ENCODE measurements around the gene IRGQ. TPM values are rescaled to one million over a fixed set of nuclear protein-coding genes. Genes with fewer than 3 reads are reported as not detected.
"Not testable (repeated sequence)": the region's sequence is repeated elsewhere in the genome, so short reads cannot be mapped to it uniquely, and the experiment has no call there.

IRGQ gene
- total RNA-seq, result 10 to 100 TPM; 21.6 to 29.4 TPM

- ATAC-seq, result peak; percentile 85 to 89
Measured at GRCh38 chr19:43595999-43596841, at the start of gene IRGQ, which contains the start of gene ZNF576. Gene IRGQ, minus strand, starts transcription at chr19:43596134. Its CDS starts 796 bp downstream, at chr19:43595338. Gene ZNF576, plus strand, starts transcription at chr19:43596595. Its CDS starts 514 bp downstream, at chr19:43597109.

GRCh38 chr19:43644181-43644580 is 48.2 kb upstream of the IRGQ start:
- Mint-ChIP-seq H3K9me3 (peaks cover 0 to 4% of the 10 kb centered on the region in 2 donors), H3K36me3 (peaks cover 6 to 7% of the 10 kb centered on the region in 2 donors), H3K27ac (no peak overlapping the region)
- ATAC-seq (no peak), DNase-seq (ENCODE audit: low spot score in 2 of 2) (no peak)

More at GRCh38 chr19:43595999-43596841, at the start of gene IRGQ, which contains the start of gene ZNF576:
- peak; percentile 100 for DNase-seq (ENCODE audit: low spot score in 2 of 2)
- Mint-ChIP-seq H3K27ac (peak within 1 kb of the TSS; percentile 100), H3K9me3 (no peaks in the 10 kb centered on the region), H3K36me3 (peaks cover 25 to 38% of the 10 kb centered on the region in 2 donors)

GRCh38 chr19:43643326-43643725 is 47.4 kb upstream of the IRGQ start:
- ATAC-seq (no peak), DNase-seq (ENCODE audit: low spot score in 2 of 2) (no peak)
- peaks cover 6 to 7% of the 10 kb centered on the region in 2 donors for H3K36me3 Mint-ChIP-seq
- no peak overlapping the region for H3K27ac Mint-ChIP-seq
- peaks cover 0 to 4% of the 10 kb centered on the region in 2 donors for H3K9me3 Mint-ChIP-seq

GRCh38 chr19:43642531-43642930 is 46.6 kb upstream of the IRGQ start:
- no peak overlapping the region for H3K27ac Mint-ChIP-seq
- ATAC-seq (no peak), DNase-seq (ENCODE audit: low spot score in 2 of 2) (no peak)
- H3K36me3 Mint-ChIP-seq, result peaks cover 6 to 7% of the 10 kb centered on the region in 2 donors
- peaks cover 0 to 4% of the 10 kb centered on the region in 2 donors for H3K9me3 Mint-ChIP-seq

GRCh38 chr19:43641333-43641732 is 45.4 kb upstream of the IRGQ start:
- no peak for DNase-seq (ENCODE audit: low spot score in 2 of 2)
- no peak for ATAC-seq
- H3K36me3 Mint-ChIP-seq, result peaks cover 3% of the 10 kb centered on the region in 2 donors
- H3K9me3 Mint-ChIP-seq, result peaks cover 0 to 3% of the 10 kb centered on the region in 2 donors
- peak overlapping the region in 1 of 2 donors; percentile 3 for H3K27ac Mint-ChIP-seq

GRCh38 chr19:43640424-43640757 is 44.5 kb upstream of the IRGQ start:
- H3K27ac Mint-ChIP-seq, result peak overlapping the region in 1 of 2 donors; percentile 36

GRCh38 chr19:43639519-43640423 is 43.8 kb upstream of the IRGQ start, which contains the start of gene CADM4:
Gene CADM4, minus strand, starts transcription at chr19:43639850. Its CDS starts 60 bp downstream, at chr19:43639790.
- ATAC-seq, result peak; percentile 80 to 86
- Mint-ChIP-seq H3K27ac (peak within 1 kb of the TSS in 1 of 2 donors; percentile 36), H3K9me3 (no peaks in the 10 kb centered on the region), H3K36me3 (no peaks in the 10 kb centered on the region)
- peak in 1 of 2 donors; percentile 34 for DNase-seq (ENCODE audit: low spot score in 2 of 2)

More at GRCh38 chr19:43640424-43640757, 44.5 kb upstream of the IRGQ start:
- Mint-ChIP-seq H3K9me3 (no peaks in the 10 kb centered on the region), H3K36me3 (no peaks in the 10 kb centered on the region)
- DNase-seq (ENCODE audit: low spot score in 2 of 2), result no peak
- no peak for ATAC-seq

GRCh38 chr19:43638995-43639518 is 43.1 kb upstream of the IRGQ start:
- no peak for ATAC-seq
- Mint-ChIP-seq H3K36me3 (no peaks in the 10 kb centered on the region), H3K27ac (no peak overlapping the region), H3K9me3 (no peaks in the 10 kb centered on the region)
- no peak for DNase-seq (ENCODE audit: low spot score in 2 of 2)

GRCh38 chr19:43638214-43638994 is 42.5 kb upstream of the IRGQ start:
- DNase-seq (ENCODE audit: low spot score in 2 of 2), result no peak
- ATAC-seq, result no peak
- no peaks in the 10 kb centered on the region for H3K36me3 Mint-ChIP-seq
- no peaks in the 10 kb centered on the region for H3K9me3 Mint-ChIP-seq
- H3K27ac Mint-ChIP-seq, result no peak overlapping the region

GRCh38 chr19:43636121-43636683 is 40.3 kb upstream of the IRGQ start:
- no peak for DNase-seq (ENCODE audit: low spot score in 2 of 2)
- Mint-ChIP-seq H3K36me3 (no peaks in the 10 kb centered on the region), H3K9me3 (no peaks in the 10 kb centered on the region), H3K27ac (peak overlapping the region in 1 of 2 donors; percentile 37)
- no peak for ATAC-seq

GRCh38 chr19:43635561-43635940 is 39.6 kb upstream of the IRGQ start:
- H3K27ac Mint-ChIP-seq, result peak overlapping the region in 1 of 2 donors; percentile 37
- H3K9me3 Mint-ChIP-seq; DNase-seq (ENCODE audit: low spot score in 2 of 2); H3K36me3 Mint-ChIP-seq; ATAC-seq: not testable (repeated sequence)

GRCh38 chr19:43634872-43635560 is 39.1 kb upstream of the IRGQ start:
- no peaks in the 10 kb centered on the region for H3K9me3 Mint-ChIP-seq
- DNase-seq (ENCODE audit: low spot score in 2 of 2) (no peak), ATAC-seq (no peak)
- peak overlapping the region in 1 of 2 donors; percentile 37 for H3K27ac Mint-ChIP-seq
- no peaks in the 10 kb centered on the region for H3K36me3 Mint-ChIP-seq

GRCh38 chr19:43634506-43634871 is 38.6 kb upstream of the IRGQ start:
- H3K36me3 Mint-ChIP-seq, result no peaks in the 10 kb centered on the region
- DNase-seq (ENCODE audit: low spot score in 2 of 2) (no peak), ATAC-seq (no peak)
- H3K9me3 Mint-ChIP-seq, result no peaks in the 10 kb centered on the region
- H3K27ac Mint-ChIP-seq, result no peak overlapping the region

GRCh38 chr19:43634068-43634467 is 38.1 kb upstream of the IRGQ start:
- DNase-seq (ENCODE audit: low spot score in 2 of 2) (no peak), ATAC-seq (no peak)
- Mint-ChIP-seq H3K9me3 (no peaks in the 10 kb centered on the region), H3K27ac (no peak overlapping the region), H3K36me3 (no peaks in the 10 kb centered on the region)

- H3K9me3 Mint-ChIP-seq, result no peaks in the 10 kb centered on the region
- DNase-seq (ENCODE audit: low spot score in 2 of 2) (no peak), ATAC-seq (no peak)
- H3K36me3 Mint-ChIP-seq, result no peaks in the 10 kb centered on the region
- peak overlapping the region in 1 of 2 donors; percentile 78 for H3K27ac Mint-ChIP-seq
Measured at GRCh38 chr19:43633520-43633919, 37.6 kb upstream of the IRGQ start.
